AG08395 (cell line): Measurements from ENCODE around the gene HLA-DOB.
"Not testable (repeated sequence)": the region's sequence is repeated elsewhere in the genome, so short reads cannot be mapped to it uniquely, and the experiment has no call there.

ENCODE experiments used
- DNase-seq: peaks from one replicate; pipeline ENCODE4 v3.0.0; 2012; ENCODE audit warnings: mixed read lengths, low spot score

Gene HLA-DOB

DNA sequence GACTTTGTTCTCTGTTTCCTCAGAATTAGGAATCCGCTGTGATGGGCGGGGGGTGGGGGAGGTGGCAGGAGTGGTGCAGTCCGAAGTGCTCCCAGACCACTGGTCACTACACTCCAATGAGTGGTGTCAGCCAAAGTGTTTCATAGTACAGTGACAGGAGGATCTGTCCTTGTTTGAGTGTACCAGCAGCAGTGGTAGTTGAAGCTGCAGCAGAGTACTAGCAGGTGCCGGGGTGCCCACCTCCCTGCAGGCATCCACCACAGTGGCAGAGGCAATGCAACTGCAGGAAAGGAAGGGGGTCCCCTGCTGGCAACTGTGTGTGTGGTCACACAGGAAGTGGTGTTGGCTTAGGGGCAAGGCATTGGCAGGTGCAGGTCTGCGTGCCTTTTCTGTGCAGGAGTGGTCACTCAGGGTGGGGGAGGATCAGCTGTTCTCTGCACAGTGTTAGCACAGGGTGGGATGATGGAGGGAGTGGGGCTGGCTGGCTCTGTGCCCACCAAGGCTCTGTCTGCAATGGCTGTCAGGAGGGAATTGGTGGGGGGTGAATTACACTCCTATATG is 9.7 kb downstream of the HLA-DOB start:
- DNase-seq: no peak

DNA sequence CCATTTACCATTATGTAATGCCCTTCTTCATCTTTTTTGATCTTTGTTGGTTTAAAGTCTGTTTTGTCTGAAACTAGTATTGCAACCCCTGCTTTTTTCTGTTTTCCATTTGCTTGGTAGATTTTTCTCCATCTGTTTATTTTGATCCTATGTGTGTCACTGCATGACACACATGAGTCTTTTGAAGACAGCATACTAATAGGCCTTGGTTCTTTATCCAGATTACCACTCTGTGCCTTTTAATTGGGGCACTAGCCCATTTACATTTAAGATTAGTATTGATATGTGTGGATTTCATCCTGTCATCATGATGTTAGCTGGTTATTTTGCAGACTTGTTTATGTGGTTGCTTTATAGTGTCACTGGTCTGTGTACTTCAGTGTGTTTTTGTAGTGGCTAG is 11.4 kb downstream of the HLA-DOB start:
- not testable (repeated sequence) for DNase-seq

DNA sequence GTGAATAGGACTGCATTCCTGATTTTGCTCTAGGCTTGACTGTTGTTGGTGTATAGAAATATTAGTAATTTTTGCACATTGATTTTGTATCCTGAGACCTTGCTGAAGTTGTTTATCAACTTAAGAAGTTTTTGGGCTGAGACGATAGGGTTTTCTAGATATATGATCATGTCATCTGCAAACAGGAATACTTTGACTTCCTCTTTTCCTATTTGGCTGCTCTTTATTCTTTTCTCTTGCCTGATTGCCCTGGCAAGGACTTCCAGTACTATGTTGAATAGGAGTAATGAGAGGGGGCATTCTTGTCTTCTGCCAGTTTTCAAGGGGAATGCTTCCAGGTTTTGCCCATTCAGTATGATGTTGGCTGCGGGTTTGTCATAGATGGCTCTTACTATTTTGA is 13.4 kb downstream of the HLA-DOB start:
- no peak for DNase-seq

DNA sequence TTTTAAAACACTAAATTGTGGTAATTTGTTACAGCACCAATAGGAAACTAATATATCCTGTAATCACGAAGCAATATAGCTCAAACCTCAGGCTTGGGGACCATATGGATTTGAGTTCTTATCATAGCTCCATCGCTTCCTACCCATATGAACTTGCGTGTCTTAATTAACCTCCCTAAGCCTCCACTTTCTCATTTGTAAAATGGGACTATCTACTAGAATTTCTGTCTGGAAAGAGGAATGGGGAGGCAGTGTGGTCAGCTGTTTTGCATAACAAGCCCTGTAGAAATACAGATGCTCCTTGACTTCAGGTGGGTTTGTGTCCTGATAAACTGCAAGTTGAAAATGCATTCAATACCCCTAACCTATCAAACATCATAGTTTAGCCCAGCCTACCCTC is 17.1 kb downstream of the HLA-DOB start:
- DNase-seq: no peak

DNA sequence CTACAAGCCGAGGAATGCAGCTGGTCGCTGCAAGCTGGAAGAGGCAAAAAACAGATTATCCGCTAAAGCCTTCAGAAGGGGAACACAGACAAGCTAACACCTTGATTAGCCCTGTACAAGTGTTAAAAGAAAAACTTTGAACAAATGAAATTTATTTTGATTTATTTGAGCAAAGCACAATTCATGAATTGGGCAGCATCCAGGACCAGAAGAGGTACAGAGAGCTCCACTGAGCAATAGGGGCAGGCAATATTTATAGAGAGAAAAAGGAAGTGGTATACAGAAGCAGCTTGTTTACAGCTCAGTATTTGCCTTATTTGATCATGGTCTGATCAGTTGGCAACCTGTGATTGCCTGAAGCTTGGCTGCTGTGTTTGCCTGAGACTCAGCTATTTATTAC is 17.6 kb downstream of the HLA-DOB start:
- DNase-seq: no peak

DNA sequence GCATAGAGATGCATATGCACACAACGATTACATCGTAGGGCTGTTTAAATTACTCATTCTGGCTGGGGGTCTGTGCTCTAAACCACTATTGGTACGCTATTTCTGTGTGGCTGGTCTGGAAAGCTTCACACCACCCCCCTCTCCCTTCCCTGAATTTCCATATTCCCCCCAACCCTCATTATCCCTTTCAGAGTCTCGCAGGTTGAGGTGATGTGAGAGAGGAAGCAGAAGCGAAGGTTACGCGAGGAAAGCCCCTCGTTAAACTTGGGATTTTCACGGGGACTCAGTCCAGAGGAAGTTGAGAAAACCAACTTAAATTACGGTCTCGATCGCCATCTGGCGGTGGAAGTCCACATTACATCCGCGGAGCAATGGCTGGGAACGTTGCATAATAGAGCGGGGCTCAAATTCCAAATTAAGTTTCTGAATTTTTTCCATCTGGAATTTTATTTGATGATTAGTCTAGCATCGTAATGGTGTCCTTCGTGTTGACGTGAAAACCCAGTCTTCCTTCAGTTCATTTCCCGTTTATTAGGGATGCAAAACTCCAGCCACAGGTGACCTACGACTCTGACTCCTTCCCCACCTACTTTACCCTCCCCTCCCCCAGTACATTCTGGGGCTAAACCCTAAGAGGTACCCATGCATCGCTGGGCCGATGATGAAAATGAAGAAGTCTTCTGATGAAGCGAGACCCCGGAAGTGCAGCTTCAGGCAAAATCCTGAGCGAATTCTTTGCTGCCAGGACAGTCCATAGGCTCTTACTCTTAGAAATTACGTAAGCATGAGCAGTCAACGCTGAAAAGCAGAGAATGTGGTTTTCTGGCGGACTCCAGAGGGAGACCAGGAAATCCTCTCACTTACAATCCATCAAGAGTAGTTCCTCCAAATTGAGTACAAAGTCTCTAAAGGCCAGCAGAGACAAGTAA is 19.7 kb downstream of the HLA-DOB start:
- peak; percentile 65 for DNase-seq

DNA sequence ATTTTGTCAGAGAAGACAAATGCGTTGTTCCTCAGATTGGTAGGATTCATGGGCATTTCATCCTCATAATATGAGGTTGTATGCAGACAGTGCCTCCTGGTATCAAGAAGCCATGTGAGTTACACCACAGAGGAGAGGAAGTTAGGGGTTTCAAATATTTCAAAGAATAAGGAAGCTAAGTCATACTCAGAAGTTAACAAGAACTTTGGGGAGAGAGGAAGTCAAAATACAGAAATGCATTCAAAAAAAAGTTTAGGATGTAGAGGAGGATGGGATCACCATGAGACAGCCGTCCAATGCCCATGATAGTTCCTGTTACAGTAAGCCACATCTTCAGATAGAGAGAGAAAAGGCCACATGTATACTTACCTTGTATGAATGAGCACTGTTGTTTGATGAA is 22.3 kb downstream of the HLA-DOB start:
- DNase-seq: no peak

DNA sequence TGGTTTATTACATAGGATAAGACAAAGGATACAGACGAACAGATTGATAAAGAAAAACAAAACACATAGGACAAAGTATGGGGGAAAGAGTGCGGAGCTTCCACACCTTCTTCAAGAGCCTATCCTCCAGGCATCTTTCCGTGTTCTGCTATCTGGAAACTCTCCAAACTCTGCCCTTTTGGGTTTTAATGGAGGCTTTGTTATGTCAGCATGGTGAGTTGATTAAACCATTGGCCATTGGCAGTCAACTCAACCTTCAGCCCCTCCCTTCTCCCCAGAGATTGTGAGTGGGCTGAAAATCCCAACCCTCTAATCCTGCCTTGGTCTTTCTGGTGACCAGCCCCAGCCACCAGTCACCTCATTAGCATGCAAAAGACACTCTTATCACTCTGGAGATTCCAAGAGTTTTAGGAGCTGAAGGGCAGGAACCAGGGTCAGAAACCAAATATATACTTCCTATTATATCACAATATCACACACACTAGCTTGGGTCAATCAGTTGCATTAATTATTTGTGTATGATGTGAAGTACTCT is 23.8 kb downstream of the HLA-DOB start:
- DNase-seq: no peak

DNA sequence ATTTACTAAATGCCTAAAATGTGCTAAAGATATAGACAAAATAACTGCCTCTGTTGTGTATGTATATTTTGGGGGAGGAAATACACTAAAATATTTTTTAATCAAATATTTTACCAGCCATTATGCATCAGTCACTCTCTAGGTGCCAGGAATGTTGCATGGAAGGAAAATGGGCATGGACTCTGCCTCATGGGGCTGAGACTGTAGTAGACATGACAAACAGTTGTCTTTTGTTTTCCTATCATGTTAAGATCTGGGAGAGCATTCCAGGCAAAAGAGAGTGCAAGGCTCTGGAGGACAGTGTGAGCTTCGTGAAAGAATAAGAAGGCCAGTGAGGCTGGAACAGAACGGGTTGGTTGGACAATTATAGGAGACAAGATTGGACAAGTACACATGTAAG is 26.5 kb downstream of the HLA-DOB start:
- DNase-seq: no peak

DNA sequence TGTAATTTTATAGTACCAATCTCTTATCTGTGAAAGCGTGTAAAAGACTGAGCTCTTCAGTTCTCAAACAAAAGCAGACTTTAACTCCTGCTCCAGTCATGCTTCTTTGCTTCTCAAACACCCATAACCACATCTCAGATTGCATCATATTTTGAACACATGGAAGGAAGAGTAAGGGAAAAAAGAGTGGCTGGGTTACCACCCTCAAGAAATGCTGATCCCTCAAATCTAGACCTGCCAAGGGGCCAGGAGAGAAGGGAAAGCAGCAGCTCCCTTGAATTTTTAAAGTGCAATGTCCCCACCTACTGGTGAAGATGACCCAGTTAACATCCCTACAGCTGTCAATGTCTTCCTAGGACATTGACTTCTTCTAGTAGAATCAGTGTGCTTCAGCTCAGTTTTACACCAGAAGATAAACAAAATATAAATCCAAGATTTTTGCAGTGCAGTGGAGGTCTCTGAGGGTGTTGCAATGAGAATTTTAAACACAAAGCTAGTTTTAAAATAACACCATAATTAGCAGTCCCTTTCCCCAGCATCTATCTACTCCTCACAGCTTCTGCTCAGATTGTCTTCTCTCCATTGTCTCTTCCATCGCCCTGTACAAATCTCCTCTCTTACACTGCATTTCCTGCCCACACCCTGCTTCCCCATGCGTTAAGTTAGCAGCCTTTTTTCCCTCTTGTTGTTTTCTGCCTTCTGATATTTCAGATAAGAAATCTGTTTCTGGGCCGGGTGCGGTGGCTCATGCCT is 30.8 kb downstream of the HLA-DOB start:
- peak; percentile 61 for DNase-seq

DNA sequence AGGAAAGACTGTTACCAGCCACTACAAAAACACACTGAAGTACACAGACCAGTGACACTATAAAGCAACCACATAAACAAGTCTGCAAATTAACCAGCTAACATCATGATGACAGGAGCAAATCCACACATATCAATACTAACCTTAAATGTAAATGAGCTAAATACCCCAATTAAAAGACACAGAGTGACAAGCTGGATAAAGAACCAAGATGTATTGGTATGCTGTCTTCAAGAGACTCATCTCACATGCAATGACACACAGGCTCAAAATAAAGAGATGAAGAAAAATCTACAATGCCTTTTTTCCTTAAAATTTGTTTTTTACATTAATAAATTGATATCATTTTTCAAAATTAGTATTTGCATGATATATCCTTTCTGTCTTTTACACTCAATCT is 33.9 kb downstream of the HLA-DOB start:
- not testable (repeated sequence) for DNase-seq

DNA sequence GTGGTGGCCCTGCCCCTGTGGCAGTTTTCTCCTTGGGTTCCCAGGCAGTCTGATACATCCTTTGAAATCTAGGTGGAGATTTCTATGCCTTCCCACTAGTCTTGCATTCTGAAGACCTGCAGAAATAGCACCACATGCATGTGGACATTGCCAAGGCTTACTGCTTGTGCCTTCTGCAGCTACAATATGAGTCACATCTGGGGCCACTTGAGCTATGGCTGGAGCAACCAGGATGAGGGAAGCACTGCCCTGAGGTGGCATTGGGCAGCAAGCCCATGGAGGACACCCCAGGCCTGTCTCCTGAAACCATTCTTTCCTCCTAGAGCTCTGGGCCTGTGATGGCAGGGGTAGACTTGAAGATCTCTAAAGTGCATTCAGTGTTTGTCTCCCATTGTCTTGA is 37.8 kb downstream of the HLA-DOB start:
- DNase-seq: no peak

DNA sequence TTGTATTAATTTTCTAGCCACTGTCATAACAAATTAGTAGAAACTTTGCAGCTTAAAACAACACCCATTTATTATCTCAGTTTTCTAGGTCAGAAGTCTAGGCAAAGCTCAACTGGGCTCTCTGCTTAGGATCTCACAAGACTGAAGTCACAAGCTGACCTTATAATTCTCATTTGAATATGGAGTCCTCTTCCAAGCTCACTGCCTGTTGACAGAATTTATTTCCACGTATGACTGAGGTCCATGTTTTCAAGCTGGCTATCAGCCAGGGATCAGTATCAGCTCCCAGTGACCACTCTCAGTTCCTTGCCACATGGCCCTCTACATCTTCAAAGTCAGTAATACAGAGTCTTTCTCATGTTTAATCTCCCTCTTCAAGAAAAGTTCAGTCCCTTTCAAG is 41.7 kb downstream of the HLA-DOB start:
- DNase-seq: no peak

DNA sequence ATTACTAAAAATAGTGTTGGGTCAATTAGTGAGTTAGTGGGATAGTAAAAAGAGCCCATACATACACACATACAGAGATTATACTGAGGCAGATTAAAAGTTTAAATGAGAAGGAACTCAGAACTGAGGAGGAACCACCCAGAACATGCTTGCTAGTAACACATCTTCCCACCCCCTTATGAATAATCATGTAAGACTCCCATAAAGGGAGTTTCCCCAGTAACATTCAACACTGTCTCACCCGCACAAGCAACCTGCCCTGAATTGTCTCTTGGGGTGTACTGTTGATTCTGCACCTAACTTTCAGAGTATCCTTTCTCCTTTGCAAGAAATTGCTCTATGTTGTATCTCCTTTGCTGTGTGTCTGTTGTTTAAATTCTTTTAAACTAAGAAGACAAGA is 42.4 kb downstream of the HLA-DOB start:
- no peak for DNase-seq

DNA sequence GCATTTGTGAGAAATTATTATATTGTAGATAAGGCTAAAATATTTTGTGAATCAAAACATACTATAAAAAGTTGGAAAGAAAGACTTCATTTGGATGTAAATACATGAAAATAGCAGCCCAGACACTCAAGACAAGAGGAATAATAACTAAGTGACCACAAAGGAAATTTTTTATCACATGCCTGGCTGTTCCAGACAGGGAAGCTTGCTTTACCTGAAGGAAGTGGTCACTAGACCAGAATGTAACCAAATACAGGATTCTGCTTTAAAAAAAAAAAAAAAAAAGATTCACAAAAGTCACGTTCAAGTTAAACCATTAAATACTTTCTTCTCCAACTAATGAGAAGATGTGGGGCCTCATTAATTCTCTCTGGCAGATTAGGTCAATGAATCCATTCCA is 44.1 kb downstream of the HLA-DOB start:
- DNase-seq: no peak

DNA sequence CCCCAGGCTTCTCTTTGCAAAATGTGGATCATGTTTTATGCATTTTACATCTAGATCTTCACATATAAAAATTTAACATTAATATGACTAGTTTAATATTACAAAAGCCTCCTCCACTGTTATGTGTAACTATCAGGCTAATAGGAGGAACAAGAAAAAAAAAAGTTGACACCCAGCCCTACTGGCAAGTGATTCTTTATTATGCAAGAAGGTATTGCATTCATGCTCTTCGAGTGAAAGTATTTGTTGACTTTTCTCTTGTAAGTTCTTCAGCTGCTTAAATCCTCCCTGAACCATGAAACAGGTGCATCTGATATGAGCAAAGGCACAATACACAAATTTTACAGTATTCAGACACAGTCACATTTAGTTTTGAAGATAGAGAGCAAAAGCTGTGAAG is 52.8 kb downstream of the HLA-DOB start:
- no peak for DNase-seq

DNA sequence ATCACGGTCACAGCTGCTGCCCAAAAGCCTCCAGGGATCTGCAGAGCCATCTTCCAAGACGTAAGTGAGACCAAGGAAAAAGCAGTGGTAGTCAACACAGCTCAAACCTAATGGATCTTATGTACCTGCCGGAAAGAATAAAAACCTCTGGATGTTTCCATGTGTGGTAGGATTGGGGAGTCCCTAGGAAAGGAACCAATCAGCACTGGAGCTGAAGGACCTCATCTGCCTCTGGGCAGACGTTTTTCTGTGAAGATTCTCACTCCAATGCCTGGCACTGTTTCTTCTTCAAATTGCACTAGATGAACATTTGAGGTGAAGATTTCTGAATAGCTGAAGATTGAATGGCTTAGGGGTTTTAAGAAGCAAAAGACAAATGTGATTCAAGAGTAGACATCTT is 53.4 kb downstream of the HLA-DOB start, which contains the start of gene HLA-DQB2:
TSS of gene HLA-DQB2 (minus strand) at position 112 of the 400 bp plus-strand sequence. CDS start at position 50, 62 bp downstream.
- DNase-seq: no peak
